HepG2 (cell line): ENCODE data around the gene TJP3. TPM values are rescaled to one million over a fixed set of nuclear protein-coding genes. Genes with fewer than 3 reads are reported as not detected.

Source experiments
- ATAC-seq: fragments of 200-7000 bp; cut with Tn5 transposase; 3 replicates; pipeline ENCODE4 v1.9.1; 2020; ENCODE audit warnings: mild to moderate bottlenecking, moderate library complexity
- BruUV-seq: library from RNA; stranded (reverse); fragments of 400-500 nt; replicated peaks from 2 replicates; lab custom pipeline; 2021; lab: Mats Ljungman, UMichigan
- CTCF ChIA-PET: fragments of 300-600 bp; formaldehyde crosslinking; extraction: SDS; loops from one replicate; lab custom pipeline; 2021; ENCODE audit warnings: low total read pairs, inconsistent platforms, low intra/inter-chr PET ratio; lab: Yijun Ruan, JAX
- POLR2A ChIA-PET: fragments of 350-600 bp; sonication (Branson Sonifier 250); formaldehyde crosslinking; loops from one replicate; lab custom pipeline; 2020; ENCODE audit warnings: antibody characterized with exemption, inconsistent platforms; lab: Yijun Ruan, JAX
- DNase-seq: peaks from one replicate; pipeline ENCODE4 v3.0.0-alpha.2; 2015; ENCODE audit warnings: low spot score
- FAIRE-seq: peaks from 3 replicates; lab custom pipeline; 2011; peaks lifted over from hg19 to GRCh38; lab: Jason Lieb, UNC
- H2AFZ ChIP-seq: one replicate; pipeline ENCODE4 v1.6.1; 2011; ENCODE audit warnings: low read length, inconsistent platforms
- H3K27ac ChIP-seq: fragments of 300-600 bp; 3 replicates; pipeline ENCODE4 v1.8.0; 2011; ENCODE audit warnings: mixed run types, mild to moderate bottlenecking, mixed read lengths, low read length, inconsistent platforms; ENCODE audit not compliant: insufficient read depth; ENCODE audit errors: extremely low read length
- H3K27me3 ChIP-seq, 2 experiments: fragments of 200-600 bp in 1 of 2; 2 replicates in 1 of 2; 3 replicates in 1 of 2; pipeline versions ENCODE4 v1.6.0 to v1.8.0; 2011; ENCODE audit warnings: low read length in 2 of 2, mild to moderate bottlenecking in 2 of 2, moderate library complexity in 2 of 2, inconsistent platforms in 1 of 2; ENCODE audit not compliant: insufficient read depth in 2 of 2, control insufficient read depth in 1 of 2
- H3K36me3 ChIP-seq, 2 experiments: fragments of 200-600 bp in 1 of 2; replicated peaks in 1 of 2; 2 replicates in 1 of 2; 3 replicates in 1 of 2; pipeline versions ENCODE4 v1.5.1 to v1.8.0; 2011; ENCODE audit warnings: low read length in 2 of 2, inconsistent platforms in 1 of 2; ENCODE audit not compliant: insufficient read depth in 2 of 2, control insufficient read depth in 1 of 2
- H3K4me1 ChIP-seq: 2 replicates; pipeline ENCODE4 v1.5.1; 2012; ENCODE audit warnings: low read length, inconsistent platforms; ENCODE audit not compliant: insufficient read depth
- H3K4me2 ChIP-seq: 2 replicates; pipeline ENCODE4 v1.6.0; 2011; ENCODE audit warnings: low read depth, low read length, inconsistent platforms
- H3K4me3 ChIP-seq, 3 experiments: fragments of 200-600 bp in 1 of 3; sonication (generic), shearing (Covaris generic) in 1 of 3; replicated peaks in 1 of 3; 2 replicates each; pipeline ENCODE4 v1.5.1; 2011 to 2016; ENCODE audit warnings: low read length in 3 of 3, inconsistent platforms in 2 of 3, low read depth in 2 of 3, mild to moderate bottlenecking in 2 of 3, control low read depth in 1 of 3, mixed read lengths in 1 of 3; ENCODE audit not compliant: insufficient read depth in 1 of 3
- H3K79me2 ChIP-seq: one replicate; pipeline ENCODE4 v1.6.1; 2011; ENCODE audit warnings: low read length, inconsistent platforms; ENCODE audit not compliant: insufficient read depth
- H3K9ac ChIP-seq: 2 replicates; pipeline ENCODE4 v1.6.0; 2011; ENCODE audit warnings: mild to moderate bottlenecking, low read depth, low read length, inconsistent platforms; ENCODE audit not compliant: insufficient read depth
- H3K9me3 ChIP-seq: 2 replicates; pipeline ENCODE4 v1.5.1; 2012; ENCODE audit warnings: mild to moderate bottlenecking, low read length
- H4K20me1 ChIP-seq: 2 replicates; pipeline ENCODE4 v1.6.0; 2011; ENCODE audit warnings: inconsistent platforms, mild to moderate bottlenecking, low read length, moderate library complexity; ENCODE audit not compliant: insufficient read depth
- ATM ChIP-seq: fragments of 450-650 bp; IDR thresholded peaks from 2 replicates; pipeline ENCODE4 v1.7.1; 2017; ENCODE audit warnings: mild to moderate bottlenecking, borderline replicate concordance
- BRCA1 ChIP-seq: sonication (generic); formaldehyde crosslinking; IDR thresholded peaks from 2 replicates; pipeline ENCODE4 v1.4.0; 2020; ENCODE audit warnings: missing genetic modification reagents
- CHCHD3 ChIP-seq: sonication (generic); formaldehyde crosslinking; IDR thresholded peaks from 2 replicates; pipeline ENCODE4 v1.8.0; 2022; ENCODE audit warnings: mild to moderate bottlenecking, missing genetic modification reagents, moderate library complexity
- FOXP4 ChIP-seq: sonication (generic); formaldehyde crosslinking; IDR thresholded peaks from 2 replicates; pipeline ENCODE4 v1.4.0; 2020; ENCODE audit warnings: missing genetic modification reagents
- GPN1 ChIP-seq: sonication (generic); formaldehyde crosslinking; IDR thresholded peaks from 2 replicates; pipeline ENCODE4 v1.5.1; 2020; ENCODE audit warnings: missing genetic modification reagents, borderline replicate concordance
- GZF1 ChIP-seq: sonication (generic); formaldehyde crosslinking; IDR thresholded peaks from 2 replicates; pipeline ENCODE4 v1.5.1; 2020; ENCODE audit warnings: mild to moderate bottlenecking, missing genetic modification reagents
- KLF9 ChIP-seq: IDR thresholded peaks from 2 replicates; pipeline ENCODE4 v1.6.1; 2016; ENCODE audit warnings: low read depth
- MYNN ChIP-seq: sonication (generic); formaldehyde crosslinking; IDR thresholded peaks from 2 replicates; pipeline ENCODE4 v1.4.0; 2020; ENCODE audit warnings: mild to moderate bottlenecking, low read depth, missing genetic modification reagents
- RBFOX2 ChIP-seq: fragments of 200-400 bp; formaldehyde crosslinking; IDR thresholded peaks from 2 replicates; pipeline ENCODE4 v1.6.1; 2017; ENCODE audit warnings: low read depth, mild to moderate bottlenecking, low read length
- SMARCE1 ChIP-seq: fragments of 450-650 bp; IDR thresholded peaks from 2 replicates; pipeline ENCODE4 v1.6.1; 2017; ENCODE audit warnings: borderline replicate concordance
- ZNF264 ChIP-seq: sonication (generic); formaldehyde crosslinking; IDR thresholded peaks from 2 replicates; pipeline ENCODE4 v1.4.0; 2020; ENCODE audit warnings: missing genetic modification reagents
- ZNF275 ChIP-seq: sonication (generic); formaldehyde crosslinking; IDR thresholded peaks from 2 replicates; pipeline ENCODE4 v1.8.0; 2022; ENCODE audit warnings: missing genetic modification reagents, mild to moderate bottlenecking, inconsistent platforms, borderline replicate concordance
- ZNF44 ChIP-seq: sonication (generic); formaldehyde crosslinking; IDR thresholded peaks from 2 replicates; pipeline ENCODE4 v1.5.1; 2020; ENCODE audit warnings: mild to moderate bottlenecking, missing genetic modification reagents
- ZNF557 ChIP-seq: sonication (generic); formaldehyde crosslinking; IDR thresholded peaks from 2 replicates; pipeline ENCODE4 v1.4.0; 2020; ENCODE audit warnings: missing genetic modification reagents
- ZNF777 ChIP-seq: sonication (generic); formaldehyde crosslinking; IDR thresholded peaks from 2 replicates; pipeline ENCODE4 v1.4.0; 2020; ENCODE audit warnings: missing genetic modification reagents
- WGBS: methylation state at CpG from one replicate; pipeline ENCODE4 v1.1.6; 2017; ENCODE audit warnings: low lambda C conversion rate; 5-methylcytosine and 5-hydroxymethylcytosine counted together
- in situ Hi-C: cut with HindIII; loops from 2 replicates; pipeline ENCODE4 v1.10.0; 2017; ENCODE audit warnings: low pct_unique_long_range_greater_than_20kb; ENCODE audit not compliant: extremely low pct_ligation_motif_present
- intact Hi-C: fragments of 100-400 bp; cut with micrococcal nuclease; formaldehyde crosslinking; loops from one replicate; pipeline ENCODE4 v1.10.0; 2022; ENCODE audit not compliant: unreplicated experiment
- polyA plus RNA-seq, 8 experiments: library from polyadenylated mRNA; depleted of rRNA in 3 of 8; stranded (reverse) in 7 of 8; unstranded in 1 of 8; fragments of >200 nt; fragmentation: Illumina TruSeq in 4 of 8; extraction: Trizol in 4 of 8; gene quantifications; 2 replicates each; pipeline versions ENCODE4 v1.2.1 to v1.2.3, GENCODE V29; 2011 to 2016; ENCODE audit warnings: low read depth in 4 of 8, missing spikeins in 1 of 8, mixed read lengths in 1 of 8; ENCODE audit not compliant: insufficient read depth in 1 of 8
- total RNA-seq, 5 experiments: library from RNA; depleted of rRNA; stranded (reverse); fragments of >200 nt; fragmentation: Illumina TruSeq; extraction: Trizol; gene quantifications; 2 replicates each; pipeline ENCODE4 v1.2.3, GENCODE V29; 2016; ENCODE audit warnings: low read depth in 1 of 5
- TF ChIP-seq, protein P1 (sequence below): sonication (generic); formaldehyde crosslinking; IDR thresholded peaks from 2 replicates; pipeline ENCODE4 v1.4.0; 2020; ENCODE audit warnings: missing genetic modification reagents, borderline replicate concordance
- TF ChIP-seq, protein P2 (sequence below): sonication (generic); formaldehyde crosslinking; IDR thresholded peaks from 2 replicates; pipeline ENCODE4 v1.4.0; 2020; ENCODE audit warnings: missing genetic modification reagents, borderline replicate concordance

The TJP3 gene
- total and polyA plus RNA-seq, 2 of the 13 experiments (the other 11 are each of a cell fraction or from before 2014, with no cell fraction given): 2.3 to 21.5 TPM

DNA sequence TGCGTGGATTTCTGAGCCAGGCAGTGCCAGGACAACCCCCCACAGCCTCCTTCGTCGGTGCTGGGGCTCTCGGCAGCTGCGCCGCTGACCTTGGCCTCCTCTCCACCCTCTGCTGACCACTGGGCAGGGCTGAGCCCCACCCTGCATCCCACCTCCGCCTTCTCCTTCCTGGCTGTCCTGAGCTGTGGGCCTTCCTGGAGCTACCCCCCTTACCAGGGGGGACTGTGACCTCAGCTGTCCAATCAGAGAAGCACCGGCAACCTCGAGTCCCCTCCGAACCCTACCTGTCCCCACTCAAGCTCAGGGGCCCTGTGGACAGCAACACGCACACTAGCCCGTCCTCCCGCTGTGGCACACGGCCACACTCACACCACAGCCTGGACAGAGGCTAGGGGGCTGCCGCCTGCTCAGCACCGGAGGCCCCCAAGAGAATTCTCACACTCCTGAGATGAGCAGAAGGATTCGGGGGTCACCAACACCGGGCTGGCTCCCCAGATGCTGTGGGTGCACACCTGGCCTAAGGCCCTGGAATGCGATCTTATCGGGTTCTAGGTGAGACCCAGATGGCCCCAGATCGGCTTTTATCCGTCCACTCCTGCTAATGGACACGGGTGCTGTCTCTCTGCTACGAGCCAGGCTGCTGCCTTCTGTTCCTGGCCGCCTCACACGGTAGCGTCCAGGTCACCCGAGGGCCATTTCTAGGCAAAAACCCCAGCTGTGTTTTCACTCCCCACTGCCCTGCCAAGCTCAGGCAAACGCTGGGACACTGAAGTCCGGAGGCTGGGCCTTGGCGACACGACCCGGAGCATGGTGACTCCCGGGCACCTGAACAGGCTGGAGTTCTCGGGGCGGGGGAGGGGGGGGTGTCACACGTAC, 49.1 kb upstream of the TJP3 start:
- no peaks in the 10 kb centered on the region for H3K4me1 ChIP-seq
- no peak for ATAC-seq
- no peak for DNase-seq
- CTCF ChIA-PET: no interaction called here
- H2AFZ ChIP-seq: no peak overlapping the region
- H3K36me3 ChIP-seq: peaks cover 0 to 20% of the 10 kb centered on the region in 2 experiments; a peak in 4 of 5 replicates
- no peak overlapping the region for H3K4me3 ChIP-seq
- H4K20me1 ChIP-seq: no peaks in the 10 kb centered on the region
- H3K9me3 ChIP-seq: no peaks in the 10 kb centered on the region
- 97% methylated on average over 21 of the region's 37 CpGs for WGBS
- intact Hi-C loops (no loop called here), in situ Hi-C loops (no loop called here)
- H3K9ac ChIP-seq: no peak overlapping the region
- FAIRE-seq: no peak
- no peak overlapping the region for H3K4me2 ChIP-seq
- H3K79me2 ChIP-seq: no peaks in the 10 kb centered on the region
- no TSS peak for BruUV-seq
- H3K27ac ChIP-seq: no peak overlapping the region
- POLR2A ChIA-PET: no interaction called here
- H3K27me3 ChIP-seq: no peaks in the 10 kb centered on the region
- TF ChIP-seq, protein P1, sequence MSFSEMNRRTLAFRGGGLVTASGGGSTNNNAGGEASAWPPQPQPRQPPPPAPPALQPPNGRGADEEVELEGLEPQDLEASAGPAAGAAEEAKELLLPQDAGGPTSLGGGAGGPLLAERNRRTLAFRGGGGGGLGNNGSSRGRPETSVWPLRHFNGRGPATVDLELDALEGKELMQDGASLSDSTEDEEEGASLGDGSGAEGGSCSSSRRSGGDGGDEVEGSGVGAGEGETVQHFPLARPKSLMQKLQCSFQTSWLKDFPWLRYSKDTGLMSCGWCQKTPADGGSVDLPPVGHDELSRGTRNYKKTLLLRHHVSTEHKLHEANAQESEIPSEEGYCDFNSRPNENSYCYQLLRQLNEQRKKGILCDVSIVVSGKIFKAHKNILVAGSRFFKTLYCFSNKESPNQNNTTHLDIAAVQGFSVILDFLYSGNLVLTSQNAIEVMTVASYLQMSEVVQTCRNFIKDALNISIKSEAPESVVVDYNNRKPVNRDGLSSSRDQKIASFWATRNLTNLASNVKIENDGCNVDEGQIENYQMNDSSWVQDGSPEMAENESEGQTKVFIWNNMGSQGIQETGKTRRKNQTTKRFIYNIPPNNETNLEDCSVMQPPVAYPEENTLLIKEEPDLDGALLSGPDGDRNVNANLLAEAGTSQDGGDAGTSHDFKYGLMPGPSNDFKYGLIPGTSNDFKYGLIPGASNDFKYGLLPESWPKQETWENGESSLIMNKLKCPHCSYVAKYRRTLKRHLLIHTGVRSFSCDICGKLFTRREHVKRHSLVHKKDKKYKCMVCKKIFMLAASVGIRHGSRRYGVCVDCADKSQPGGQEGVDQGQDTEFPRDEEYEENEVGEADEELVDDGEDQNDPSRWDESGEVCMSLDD: no peak
- TF ChIP-seq, protein P2, sequence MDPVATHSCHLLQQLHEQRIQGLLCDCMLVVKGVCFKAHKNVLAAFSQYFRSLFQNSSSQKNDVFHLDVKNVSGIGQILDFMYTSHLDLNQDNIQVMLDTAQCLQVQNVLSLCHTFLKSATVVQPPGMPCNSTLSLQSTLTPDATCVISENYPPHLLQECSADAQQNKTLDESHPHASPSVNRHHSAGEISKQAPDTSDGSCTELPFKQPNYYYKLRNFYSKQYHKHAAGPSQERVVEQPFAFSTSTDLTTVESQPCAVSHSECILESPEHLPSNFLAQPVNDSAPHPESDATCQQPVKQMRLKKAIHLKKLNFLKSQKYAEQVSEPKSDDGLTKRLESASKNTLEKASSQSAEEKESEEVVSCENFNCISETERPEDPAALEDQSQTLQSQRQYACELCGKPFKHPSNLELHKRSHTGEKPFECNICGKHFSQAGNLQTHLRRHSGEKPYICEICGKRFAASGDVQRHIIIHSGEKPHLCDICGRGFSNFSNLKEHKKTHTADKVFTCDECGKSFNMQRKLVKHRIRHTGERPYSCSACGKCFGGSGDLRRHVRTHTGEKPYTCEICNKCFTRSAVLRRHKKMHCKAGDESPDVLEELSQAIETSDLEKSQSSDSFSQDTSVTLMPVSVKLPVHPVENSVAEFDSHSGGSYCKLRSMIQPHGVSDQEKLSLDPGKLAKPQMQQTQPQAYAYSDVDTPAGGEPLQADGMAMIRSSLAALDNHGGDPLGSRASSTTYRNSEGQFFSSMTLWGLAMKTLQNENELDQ: no peak
- no peak for TF ChIP-seq ZNF557 (CRISPR knock-in tag)
- no peak for TF ChIP-seq BRCA1 (CRISPR knock-in tag)
- TF ChIP-seq ZNF264 (CRISPR knock-in tag): no peak
- TF ChIP-seq SMARCE1: no peak
- no peak for TF ChIP-seq CHCHD3 (CRISPR knock-in tag)
- TF ChIP-seq RBFOX2: no peak
- TF ChIP-seq FOXP4 (CRISPR knock-in tag): no peak
- no peak for TF ChIP-seq ZNF44 (CRISPR knock-in tag)
- TF ChIP-seq ZNF275 (CRISPR knock-in tag): no peak
- TF ChIP-seq MYNN: no peak
- no peak for TF ChIP-seq GZF1
- no peak for TF ChIP-seq ATM
- no peak for TF ChIP-seq GPN1
- TF ChIP-seq ZNF777 (CRISPR knock-in tag): no peak
- TF ChIP-seq KLF9 (CRISPR knock-in tag): no peak
